HepG2 (cell line): Measurements from ENCODE around the gene SCNM1. TPM values are rescaled to one million over a fixed set of nuclear protein-coding genes. Genes with fewer than 3 reads are reported as not detected.

Experiments
- ATAC-seq: fragments of 200-7000 bp; cut with Tn5 transposase; 3 replicates; pipeline ENCODE4 v1.9.1; 2020; ENCODE audit warnings: mild to moderate bottlenecking, moderate library complexity
- BruUV-seq: library from RNA; stranded (reverse); fragments of 400-500 nt; replicated peaks from 2 replicates; lab custom pipeline; 2021; lab: Mats Ljungman, UMichigan
- CTCF ChIA-PET: fragments of 300-600 bp; formaldehyde crosslinking; extraction: SDS; loops from one replicate; lab custom pipeline; 2021; ENCODE audit warnings: low total read pairs, inconsistent platforms, low intra/inter-chr PET ratio; lab: Yijun Ruan, JAX
- POLR2A ChIA-PET: fragments of 350-600 bp; sonication (Branson Sonifier 250); formaldehyde crosslinking; loops from one replicate; lab custom pipeline; 2020; ENCODE audit warnings: antibody characterized with exemption, inconsistent platforms; lab: Yijun Ruan, JAX
- DNase-seq: peaks from one replicate; pipeline ENCODE4 v3.0.0-alpha.2; 2015; ENCODE audit warnings: low spot score
- FAIRE-seq: peaks from 3 replicates; lab custom pipeline; 2011; peaks lifted over from hg19 to GRCh38; lab: Jason Lieb, UNC
- H2AFZ ChIP-seq: one replicate; pipeline ENCODE4 v1.6.1; 2011; ENCODE audit warnings: low read length, inconsistent platforms
- H3K27ac ChIP-seq: fragments of 300-600 bp; 3 replicates; pipeline ENCODE4 v1.8.0; 2011; ENCODE audit warnings: mixed run types, mild to moderate bottlenecking, mixed read lengths, low read length, inconsistent platforms; ENCODE audit not compliant: insufficient read depth; ENCODE audit errors: extremely low read length
- H3K27me3 ChIP-seq, 2 experiments: fragments of 200-600 bp in 1 of 2; 2 replicates in 1 of 2; 3 replicates in 1 of 2; pipeline versions ENCODE4 v1.6.0 to v1.8.0; 2011; ENCODE audit warnings: low read length in 2 of 2, mild to moderate bottlenecking in 2 of 2, moderate library complexity in 2 of 2, inconsistent platforms in 1 of 2; ENCODE audit not compliant: insufficient read depth in 2 of 2, control insufficient read depth in 1 of 2
- H3K36me3 ChIP-seq, 2 experiments: fragments of 200-600 bp in 1 of 2; replicated peaks in 1 of 2; 2 replicates in 1 of 2; 3 replicates in 1 of 2; pipeline versions ENCODE4 v1.5.1 to v1.8.0; 2011; ENCODE audit warnings: low read length in 2 of 2, inconsistent platforms in 1 of 2; ENCODE audit not compliant: insufficient read depth in 2 of 2, control insufficient read depth in 1 of 2
- H3K4me1 ChIP-seq: 2 replicates; pipeline ENCODE4 v1.5.1; 2012; ENCODE audit warnings: low read length, inconsistent platforms; ENCODE audit not compliant: insufficient read depth
- H3K4me2 ChIP-seq: 2 replicates; pipeline ENCODE4 v1.6.0; 2011; ENCODE audit warnings: low read depth, low read length, inconsistent platforms
- H3K4me3 ChIP-seq, 3 experiments: fragments of 200-600 bp in 1 of 3; sonication (generic), shearing (Covaris generic) in 1 of 3; replicated peaks in 1 of 3; 2 replicates each; pipeline ENCODE4 v1.5.1; 2011 to 2016; ENCODE audit warnings: low read length in 3 of 3, inconsistent platforms in 2 of 3, low read depth in 2 of 3, mild to moderate bottlenecking in 2 of 3, control low read depth in 1 of 3, mixed read lengths in 1 of 3; ENCODE audit not compliant: insufficient read depth in 1 of 3
- H3K79me2 ChIP-seq: one replicate; pipeline ENCODE4 v1.6.1; 2011; ENCODE audit warnings: low read length, inconsistent platforms; ENCODE audit not compliant: insufficient read depth
- H3K9ac ChIP-seq: 2 replicates; pipeline ENCODE4 v1.6.0; 2011; ENCODE audit warnings: mild to moderate bottlenecking, low read depth, low read length, inconsistent platforms; ENCODE audit not compliant: insufficient read depth
- H3K9me3 ChIP-seq: 2 replicates; pipeline ENCODE4 v1.5.1; 2012; ENCODE audit warnings: mild to moderate bottlenecking, low read length
- H4K20me1 ChIP-seq: 2 replicates; pipeline ENCODE4 v1.6.0; 2011; ENCODE audit warnings: inconsistent platforms, mild to moderate bottlenecking, low read length, moderate library complexity; ENCODE audit not compliant: insufficient read depth
- CENPT ChIP-seq: sonication (generic); formaldehyde crosslinking; IDR thresholded peaks from 2 replicates; pipeline ENCODE4 v1.8.0; 2022; ENCODE audit warnings: low read depth, mild to moderate bottlenecking, moderate library complexity, missing genetic modification reagents
- EHMT2 ChIP-seq: fragments of 200-600 bp; sonication (generic); IDR thresholded peaks from 2 replicates; pipeline ENCODE4 v1.7.0; 2017; ENCODE audit warnings: antibody characterized with exemption, low read depth, low read length, borderline replicate concordance
- KLF12 ChIP-seq: sonication (generic); formaldehyde crosslinking; IDR thresholded peaks from 2 replicates; pipeline ENCODE4 v1.4.0; 2020; ENCODE audit warnings: missing genetic modification reagents, borderline replicate concordance
- MAF1 ChIP-seq: sonication (generic); formaldehyde crosslinking; IDR thresholded peaks from 2 replicates; pipeline ENCODE4 v1.5.0; 2020; ENCODE audit warnings: missing genetic modification reagents, borderline replicate concordance
- MED8 ChIP-seq: sonication (generic); formaldehyde crosslinking; IDR thresholded peaks from 2 replicates; pipeline ENCODE4 v1.8.1; 2023; ENCODE audit warnings: mild to moderate bottlenecking, missing genetic modification reagents; ENCODE audit not compliant: insufficient replicate concordance
- MEF2D ChIP-seq: sonication (generic); formaldehyde crosslinking; IDR thresholded peaks from 2 replicates; pipeline ENCODE4 v1.5.1; 2020; ENCODE audit warnings: mild to moderate bottlenecking, missing genetic modification reagents
- RORA ChIP-seq: sonication (generic); formaldehyde crosslinking; IDR thresholded peaks from 2 replicates; pipeline ENCODE4 v1.5.0; 2020; ENCODE audit warnings: mild to moderate bottlenecking, missing genetic modification reagents, moderate library complexity
- ZBTB42 ChIP-seq: sonication (generic); formaldehyde crosslinking; IDR thresholded peaks from 2 replicates; pipeline ENCODE4 v1.5.0; 2020; ENCODE audit warnings: mild to moderate bottlenecking, missing genetic modification reagents
- ZBTB46 ChIP-seq: sonication (generic); formaldehyde crosslinking; IDR thresholded peaks from 2 replicates; pipeline ENCODE4 v1.4.0; 2020; ENCODE audit warnings: mild to moderate bottlenecking, missing genetic modification reagents, borderline replicate concordance
- ZNF329 ChIP-seq: sonication (generic); formaldehyde crosslinking; IDR thresholded peaks from 2 replicates; pipeline ENCODE4 v1.9.0; 2021; ENCODE audit warnings: low read depth, mild to moderate bottlenecking, missing genetic modification reagents
- ZNF496 ChIP-seq: sonication (generic); formaldehyde crosslinking; IDR thresholded peaks from 2 replicates; pipeline ENCODE4 v1.8.1; 2023; ENCODE audit warnings: mild to moderate bottlenecking, moderate library complexity, missing genetic modification reagents; ENCODE audit not compliant: insufficient replicate concordance
- ZNF766 ChIP-seq: sonication (generic); formaldehyde crosslinking; IDR thresholded peaks from 2 replicates; pipeline ENCODE4 v1.5.0; 2020; ENCODE audit warnings: missing genetic modification reagents, borderline replicate concordance
- WGBS: methylation state at CpG from one replicate; pipeline ENCODE4 v1.1.6; 2017; ENCODE audit warnings: low lambda C conversion rate; 5-methylcytosine and 5-hydroxymethylcytosine counted together
- in situ Hi-C: cut with HindIII; loops from 2 replicates; pipeline ENCODE4 v1.10.0; 2017; ENCODE audit warnings: low pct_unique_long_range_greater_than_20kb; ENCODE audit not compliant: extremely low pct_ligation_motif_present
- intact Hi-C: fragments of 100-400 bp; cut with micrococcal nuclease; formaldehyde crosslinking; loops from one replicate; pipeline ENCODE4 v1.10.0; 2022; ENCODE audit not compliant: unreplicated experiment
- polyA plus RNA-seq, 8 experiments: library from polyadenylated mRNA; depleted of rRNA in 3 of 8; stranded (reverse) in 7 of 8; unstranded in 1 of 8; fragments of >200 nt; fragmentation: Illumina TruSeq in 4 of 8; extraction: Trizol in 4 of 8; gene quantifications; 2 replicates each; pipeline versions ENCODE4 v1.2.1 to v1.2.3, GENCODE V29; 2011 to 2016; ENCODE audit warnings: low read depth in 4 of 8, missing spikeins in 1 of 8, mixed read lengths in 1 of 8; ENCODE audit not compliant: insufficient read depth in 1 of 8
- total RNA-seq, 5 experiments: library from RNA; depleted of rRNA; stranded (reverse); fragments of >200 nt; fragmentation: Illumina TruSeq; extraction: Trizol; gene quantifications; 2 replicates each; pipeline ENCODE4 v1.2.3, GENCODE V29; 2016; ENCODE audit warnings: low read depth in 1 of 5
- TF ChIP-seq, protein P1 (sequence below): fragments of 450-650 bp; IDR thresholded peaks from 2 replicates; pipeline ENCODE4 v1.6.1; 2017; ENCODE audit warnings: mild to moderate bottlenecking
- TF ChIP-seq, protein P2 (sequence below): sonication (generic); formaldehyde crosslinking; IDR thresholded peaks from 2 replicates; pipeline ENCODE4 v1.4.0; 2020; ENCODE audit warnings: missing genetic modification reagents
- TF ChIP-seq, protein P3 (sequence below): sonication (generic); formaldehyde crosslinking; IDR thresholded peaks from 2 replicates; pipeline ENCODE4 v1.5.0; 2020; ENCODE audit warnings: missing genetic modification reagents

The SCNM1 gene
- total and polyA plus RNA-seq, 2 of the 13 experiments (the other 11 are each of a cell fraction or from before 2014, with no cell fraction given) = 16.3 to 31.5 TPM

GRCh38 chr1:151184211-151184610 lies 18.3 kb downstream of the SCNM1 start:
- in situ Hi-C loops = no loop called here
- no peak overlapping the region for H2AFZ ChIP-seq
- no peaks in the 10 kb centered on the region for H4K20me1 ChIP-seq
- no peak overlapping the region for H3K9ac ChIP-seq
- no peak overlapping the region for H3K27ac ChIP-seq
- no peak for DNase-seq
- CTCF ChIA-PET = no interaction called here
- intact Hi-C loops = no loop called here
- ATAC-seq = no peak
- H3K4me1 ChIP-seq = peaks cover 12% of the 10 kb centered on the region
- no peaks in the 10 kb centered on the region for H3K9me3 ChIP-seq
- POLR2A ChIA-PET = no interaction called here
- 96% methylated on average over 10 of the region's 10 CpGs for WGBS
- BruUV-seq = no TSS peak
- no peaks in the 10 kb centered on the region for H3K27me3 ChIP-seq
- FAIRE-seq = no peak
- no peak overlapping the region for H3K4me3 ChIP-seq
- peaks cover 11 to 43% of the 10 kb centered on the region in 2 experiments for H3K36me3 ChIP-seq
- TF ChIP-seq, protein P1, sequence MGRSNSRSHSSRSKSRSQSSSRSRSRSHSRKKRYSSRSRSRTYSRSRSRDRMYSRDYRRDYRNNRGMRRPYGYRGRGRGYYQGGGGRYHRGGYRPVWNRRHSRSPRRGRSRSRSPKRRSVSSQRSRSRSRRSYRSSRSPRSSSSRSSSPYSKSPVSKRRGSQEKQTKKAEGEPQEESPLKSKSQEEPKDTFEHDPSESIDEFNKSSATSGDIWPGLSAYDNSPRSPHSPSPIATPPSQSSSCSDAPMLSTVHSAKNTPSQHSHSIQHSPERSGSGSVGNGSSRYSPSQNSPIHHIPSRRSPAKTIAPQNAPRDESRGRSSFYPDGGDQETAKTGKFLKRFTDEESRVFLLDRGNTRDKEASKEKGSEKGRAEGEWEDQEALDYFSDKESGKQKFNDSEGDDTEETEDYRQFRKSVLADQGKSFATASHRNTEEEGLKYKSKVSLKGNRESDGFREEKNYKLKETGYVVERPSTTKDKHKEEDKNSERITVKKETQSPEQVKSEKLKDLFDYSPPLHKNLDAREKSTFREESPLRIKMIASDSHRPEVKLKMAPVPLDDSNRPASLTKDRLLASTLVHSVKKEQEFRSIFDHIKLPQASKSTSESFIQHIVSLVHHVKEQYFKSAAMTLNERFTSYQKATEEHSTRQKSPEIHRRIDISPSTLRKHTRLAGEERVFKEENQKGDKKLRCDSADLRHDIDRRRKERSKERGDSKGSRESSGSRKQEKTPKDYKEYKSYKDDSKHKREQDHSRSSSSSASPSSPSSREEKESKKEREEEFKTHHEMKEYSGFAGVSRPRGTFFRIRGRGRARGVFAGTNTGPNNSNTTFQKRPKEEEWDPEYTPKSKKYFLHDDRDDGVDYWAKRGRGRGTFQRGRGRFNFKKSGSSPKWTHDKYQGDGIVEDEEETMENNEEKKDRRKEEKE = no peak
- TF ChIP-seq CENPT (CRISPR knock-in tag) (no peak), EHMT2 (no peak), ZNF496 (CRISPR knock-in tag) (no peak), ZBTB42 (CRISPR knock-in tag) (no peak), ZNF329 (CRISPR knock-in tag) (no peak), RORA (CRISPR knock-in tag) (no peak), MAF1 (CRISPR knock-in tag) (no peak), MEF2D (CRISPR knock-in tag) (no peak), KLF12 (CRISPR knock-in tag) (no peak), ZNF766 (CRISPR knock-in tag) (no peak), ZBTB46 (CRISPR knock-in tag) (no peak), MED8 (CRISPR knock-in tag) (no peak)
- TF ChIP-seq, protein P2, sequence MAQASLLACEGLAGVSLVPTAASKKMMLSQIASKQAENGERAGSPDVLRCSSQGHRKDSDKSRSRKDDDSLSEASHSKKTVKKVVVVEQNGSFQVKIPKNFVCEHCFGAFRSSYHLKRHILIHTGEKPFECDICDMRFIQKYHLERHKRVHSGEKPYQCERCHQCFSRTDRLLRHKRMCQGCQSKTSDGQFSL = no peak
- TF ChIP-seq, protein P3, sequence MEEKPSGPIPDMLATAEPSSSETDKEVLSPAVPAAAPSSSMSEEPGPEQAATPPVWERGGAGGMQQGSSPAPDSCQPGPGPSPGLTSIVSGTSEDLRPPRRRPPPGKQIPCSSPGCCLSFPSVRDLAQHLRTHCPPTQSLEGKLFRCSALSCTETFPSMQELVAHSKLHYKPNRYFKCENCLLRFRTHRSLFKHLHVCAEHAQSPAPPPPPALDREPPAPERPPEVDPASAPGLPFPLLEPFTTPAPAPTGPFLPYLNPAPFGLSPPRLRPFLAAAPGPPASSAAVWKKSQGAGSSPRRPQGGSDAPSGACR (CRISPR knock-in tag) = no peak
- peaks cover 10% of the 10 kb centered on the region for H3K79me2 ChIP-seq
- no peak overlapping the region for H3K4me2 ChIP-seq
